GM19452 (cell line): Measurements from ENCODE around the gene FOXP1.

Experiments used
- ATAC-seq: cut with Tn5 transposase; IDR thresholded peaks from one replicate; pipeline ENCODE4 v1.9.1; 2021; ENCODE audit not compliant: unreplicated experiment

The FOXP1 gene

GRCh38 chr3:71120012-71120411 is 463.5 kb downstream of the FOXP1 start:
- no peak for ATAC-seq

GRCh38 chr3:71119171-71119570 is 464.4 kb downstream of the FOXP1 start:
- no peak for ATAC-seq

GRCh38 chr3:71118436-71118835 is 465.1 kb downstream of the FOXP1 start:
- ATAC-seq: no peak

- ATAC-seq: no peak
Observed at GRCh38 chr3:71117572-71118247, 465.8 kb downstream of the FOXP1 start.

GRCh38 chr3:71114610-71115009 is 468.9 kb downstream of the FOXP1 start:
- ATAC-seq: no peak

GRCh38 chr3:71112576-71112975 is 471.0 kb downstream of the FOXP1 start:
- no peak for ATAC-seq

- no peak for ATAC-seq
Observed at GRCh38 chr3:71111784-71112440, 471.6 kb downstream of the FOXP1 start.

- no peak for ATAC-seq
Observed at GRCh38 chr3:71110385-71111222, 472.9 kb downstream of the FOXP1 start.

- ATAC-seq: no peak
Observed at GRCh38 chr3:71109977-71110285, 473.6 kb downstream of the FOXP1 start.

GRCh38 chr3:71109241-71109976 is 474.1 kb downstream of the FOXP1 start:
- ATAC-seq: no peak

GRCh38 chr3:71107926-71108325 is 475.6 kb downstream of the FOXP1 start:
- no peak for ATAC-seq

- no peak for ATAC-seq
Observed at GRCh38 chr3:71104976-71105375, 478.6 kb downstream of the FOXP1 start.

GRCh38 chr3:71104556-71104955 is 479.0 kb downstream of the FOXP1 start:
- ATAC-seq: no peak

- no peak for ATAC-seq
Observed at GRCh38 chr3:71104121-71104541, 479.4 kb downstream of the FOXP1 start.

GRCh38 chr3:71103430-71103921 is 480.1 kb downstream of the FOXP1 start:
- ATAC-seq: no peak

- no peak for ATAC-seq
Observed at GRCh38 chr3:71102111-71102983, 481.2 kb downstream of the FOXP1 start.

GRCh38 chr3:71101626-71102025 is 481.9 kb downstream of the FOXP1 start:
- no peak for ATAC-seq

- no peak for ATAC-seq
Observed at GRCh38 chr3:71101014-71101413, 482.5 kb downstream of the FOXP1 start.

- ATAC-seq: no peak
Observed at GRCh38 chr3:71099997-71100719, 483.4 kb downstream of the FOXP1 start.

- no peak for ATAC-seq
Observed at GRCh38 chr3:71097557-71097956, 486.0 kb downstream of the FOXP1 start.
